Cerebellar cortex (tissue), 1 donor: ENCODE data around the gene ZFP62.
"Not testable (repeated sequence)": the region's sequence is repeated elsewhere in the genome, so short reads cannot be mapped to it uniquely, and the experiment has no call there.

Experiments used
- DNase-seq: peaks from one replicate; pipeline ENCODE4 v3.0.0-alpha.2; 2015; ENCODE audit warnings: low spot score

The ZFP62 gene

GRCh38 chr5:180860887-180861822, at the start of gene ZFP62:
Gene ZFP62, minus strand, starts transcription at chr5:180861276. Its CDS starts 57 bp downstream, at chr5:180861219.
- peak; percentile 89 for DNase-seq

- DNase-seq = no peak
Measured at GRCh38 chr5:180910735-180911134, 49.7 kb upstream of the ZFP62 start.

GRCh38 chr5:180910182-180910581, 49.1 kb upstream of the ZFP62 start:
- no peak for DNase-seq

- DNase-seq = no peak
Measured at GRCh38 chr5:180909782-180910181, 48.7 kb upstream of the ZFP62 start.

- DNase-seq = no peak
Measured at GRCh38 chr5:180908998-180909731, 48.1 kb upstream of the ZFP62 start.

- DNase-seq = no peak
Measured at GRCh38 chr5:180908400-180908799, 47.3 kb upstream of the ZFP62 start.

- no peak for DNase-seq
Measured at GRCh38 chr5:180901319-180902009, 40.4 kb upstream of the ZFP62 start.

GRCh38 chr5:180900178-180900577, 39.1 kb upstream of the ZFP62 start:
- DNase-seq = no peak

- no peak for DNase-seq
Measured at GRCh38 chr5:180898621-180899246, 37.7 kb upstream of the ZFP62 start, which contains the start of gene BTNL8. Gene BTNL8, plus strand, starts transcription at chr5:180899159. Its CDS starts 152 bp downstream, at chr5:180899311.

GRCh38 chr5:180895330-180895729, 34.3 kb upstream of the ZFP62 start:
- not testable (repeated sequence) for DNase-seq

- no peak for DNase-seq
Measured at GRCh38 chr5:180889381-180889780, 28.3 kb upstream of the ZFP62 start.

- DNase-seq = not testable (repeated sequence)
Measured at GRCh38 chr5:180885845-180886529, 24.9 kb upstream of the ZFP62 start.

- no peak for DNase-seq
Measured at GRCh38 chr5:180875860-180876426, 14.9 kb upstream of the ZFP62 start.

GRCh38 chr5:180874804-180875582, 13.9 kb upstream of the ZFP62 start:
- no peak for DNase-seq

GRCh38 chr5:180873615-180874520, 12.8 kb upstream of the ZFP62 start:
- DNase-seq = no peak

- DNase-seq = no peak
Measured at GRCh38 chr5:180872419-180872818, 11.3 kb upstream of the ZFP62 start.

- DNase-seq = no peak
Measured at GRCh38 chr5:180870276-180871068, 9.4 kb upstream of the ZFP62 start.

- no peak for DNase-seq
Measured at GRCh38 chr5:180869587-180869986, 8.5 kb upstream of the ZFP62 start.
